Measurements from ENCODE around the gene LRFN2.

Gene LRFN2

DNA sequence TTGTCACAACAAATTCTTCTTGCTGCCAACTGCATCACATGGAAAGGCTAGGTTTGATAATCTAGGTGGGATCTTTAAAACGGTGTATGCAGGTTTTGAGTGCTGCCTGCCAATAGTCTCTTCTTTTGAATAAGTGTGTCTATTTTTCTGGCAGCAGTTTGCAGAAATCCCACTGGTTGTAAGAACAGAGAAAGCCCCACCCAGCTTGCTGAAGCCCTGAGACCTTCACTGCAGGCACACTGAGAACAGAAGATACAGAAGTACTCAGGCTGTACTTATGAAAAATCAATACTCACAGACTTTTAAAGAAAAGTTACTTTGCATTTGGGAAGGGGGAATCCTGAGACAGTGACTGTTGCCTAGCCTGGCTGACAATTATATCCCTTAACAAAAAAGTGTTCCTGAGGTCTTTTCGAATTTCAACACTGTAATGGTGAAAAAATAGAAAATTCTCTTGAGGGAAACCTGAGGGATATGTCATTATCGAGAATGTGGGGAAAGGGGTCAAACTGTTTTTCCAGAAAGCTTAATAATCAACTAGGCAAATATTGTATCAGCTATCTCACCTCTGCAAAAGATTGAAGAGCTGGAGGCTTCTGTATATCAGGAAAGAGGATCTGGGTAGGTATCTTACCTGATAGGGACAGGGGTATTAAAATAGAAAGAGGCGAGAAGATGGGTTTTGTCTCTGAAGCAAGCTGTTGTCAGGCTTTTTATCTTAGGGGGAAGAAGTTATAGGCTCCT is 199.9 kb downstream of the LRFN2 start:
- no peaks in the 10 kb centered on the region for H3K9me2 ChIP-seq (replicated peaks; ENCODE audit: low read depth, low read length)
- H3K4me3 ChIP-seq (ENCODE audit: low read length, poor library complexity, severe bottlenecking): no peak overlapping the region
- peaks cover 40% of the 10 kb centered on the region for H3K4me1 ChIP-seq (ENCODE audit: insufficient read depth, low read length, poor library complexity, severe bottlenecking)
- no peak overlapping the region for H3K4me2 ChIP-seq (ENCODE audit: low read depth, low read length, poor library complexity, severe bottlenecking)
- H3F3A ChIP-seq (ENCODE audit: low read depth): no peaks in the 10 kb centered on the region
- no peaks in the 10 kb centered on the region for H4K20me1 ChIP-seq (ENCODE audit: insufficient read depth, low read length, poor library complexity, severe bottlenecking)
- no peaks in the 10 kb centered on the region for H3K36me3 ChIP-seq (ENCODE audit: insufficient read depth, low read length)
- TF ChIP-seq EZH2phosphoT487 (IDR thresholded peaks at IDR 0.05; ENCODE audit: borderline replicate concordance): no peak
- TF ChIP-seq, protein P1, sequence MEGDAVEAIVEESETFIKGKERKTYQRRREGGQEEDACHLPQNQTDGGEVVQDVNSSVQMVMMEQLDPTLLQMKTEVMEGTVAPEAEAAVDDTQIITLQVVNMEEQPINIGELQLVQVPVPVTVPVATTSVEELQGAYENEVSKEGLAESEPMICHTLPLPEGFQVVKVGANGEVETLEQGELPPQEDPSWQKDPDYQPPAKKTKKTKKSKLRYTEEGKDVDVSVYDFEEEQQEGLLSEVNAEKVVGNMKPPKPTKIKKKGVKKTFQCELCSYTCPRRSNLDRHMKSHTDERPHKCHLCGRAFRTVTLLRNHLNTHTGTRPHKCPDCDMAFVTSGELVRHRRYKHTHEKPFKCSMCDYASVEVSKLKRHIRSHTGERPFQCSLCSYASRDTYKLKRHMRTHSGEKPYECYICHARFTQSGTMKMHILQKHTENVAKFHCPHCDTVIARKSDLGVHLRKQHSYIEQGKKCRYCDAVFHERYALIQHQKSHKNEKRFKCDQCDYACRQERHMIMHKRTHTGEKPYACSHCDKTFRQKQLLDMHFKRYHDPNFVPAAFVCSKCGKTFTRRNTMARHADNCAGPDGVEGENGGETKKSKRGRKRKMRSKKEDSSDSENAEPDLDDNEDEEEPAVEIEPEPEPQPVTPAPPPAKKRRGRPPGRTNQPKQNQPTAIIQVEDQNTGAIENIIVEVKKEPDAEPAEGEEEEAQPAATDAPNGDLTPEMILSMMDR (conservative IDR thresholded peaks at IDR 0.05; ENCODE audit: low read length): no peak
- H3K79me2 ChIP-seq (ENCODE audit: insufficient read depth, low read length): no peaks in the 10 kb centered on the region
- H3K9me3 ChIP-seq (ENCODE audit: insufficient read depth, low read depth, low read length): no peaks in the 10 kb centered on the region
- no peak overlapping the region for H2AFZ ChIP-seq (ENCODE audit: low read length)
- H3K9ac ChIP-seq (ENCODE audit: low read depth, low read length, poor library complexity, severe bottlenecking): no peak overlapping the region
- no peaks in the 10 kb centered on the region for H3K27me3 ChIP-seq (ENCODE audit: insufficient read depth, low read length, poor library complexity, severe bottlenecking)

DNA sequence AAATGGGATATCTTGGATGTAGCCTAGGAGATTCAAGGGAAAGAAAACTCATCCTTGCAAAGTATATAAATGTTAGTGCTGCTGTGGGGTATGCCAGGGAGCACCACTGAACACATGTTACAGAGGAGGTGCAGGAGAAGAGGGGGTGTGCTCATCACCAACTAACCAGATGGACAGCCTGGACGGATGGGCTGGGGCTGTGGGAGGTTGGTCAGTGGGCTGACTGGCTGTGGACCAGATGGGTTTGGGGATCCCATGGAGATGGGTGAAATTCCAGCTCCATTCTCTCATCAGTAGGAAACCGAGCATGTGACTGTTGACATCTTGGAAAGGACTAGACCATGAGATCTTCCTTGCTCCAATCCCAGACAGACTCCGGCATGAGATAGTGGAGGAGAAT is 201.0 kb downstream of the LRFN2 start:
- no peak overlapping the region for H3K9ac ChIP-seq (ENCODE audit: low read depth, low read length, poor library complexity, severe bottlenecking)
- H3K4me1 ChIP-seq (ENCODE audit: insufficient read depth, low read length, poor library complexity, severe bottlenecking): peaks cover 40% of the 10 kb centered on the region
- no peaks in the 10 kb centered on the region for H3K79me2 ChIP-seq (ENCODE audit: insufficient read depth, low read length)
- H3K4me3 ChIP-seq (ENCODE audit: low read length, poor library complexity, severe bottlenecking): no peak overlapping the region
- H3K4me2 ChIP-seq (ENCODE audit: low read depth, low read length, poor library complexity, severe bottlenecking): no peak overlapping the region
- H3K9me3 ChIP-seq (ENCODE audit: insufficient read depth, low read depth, low read length): no peaks in the 10 kb centered on the region
- no peak overlapping the region for H2AFZ ChIP-seq (ENCODE audit: low read length)
- H4K20me1 ChIP-seq (ENCODE audit: insufficient read depth, low read length, poor library complexity, severe bottlenecking): no peaks in the 10 kb centered on the region
- no peaks in the 10 kb centered on the region for H3K36me3 ChIP-seq (ENCODE audit: insufficient read depth, low read length)
- TF ChIP-seq EZH2phosphoT487 (IDR thresholded peaks at IDR 0.05; ENCODE audit: borderline replicate concordance): no peak
- TF ChIP-seq, protein P1 (conservative IDR thresholded peaks at IDR 0.05; ENCODE audit: low read length): no peak
- no peaks in the 10 kb centered on the region for H3K27me3 ChIP-seq (ENCODE audit: insufficient read depth, low read length, poor library complexity, severe bottlenecking)
- H3F3A ChIP-seq (ENCODE audit: low read depth): no peaks in the 10 kb centered on the region
- H3K9me2 ChIP-seq (replicated peaks; ENCODE audit: low read depth, low read length): no peaks in the 10 kb centered on the region

DNA sequence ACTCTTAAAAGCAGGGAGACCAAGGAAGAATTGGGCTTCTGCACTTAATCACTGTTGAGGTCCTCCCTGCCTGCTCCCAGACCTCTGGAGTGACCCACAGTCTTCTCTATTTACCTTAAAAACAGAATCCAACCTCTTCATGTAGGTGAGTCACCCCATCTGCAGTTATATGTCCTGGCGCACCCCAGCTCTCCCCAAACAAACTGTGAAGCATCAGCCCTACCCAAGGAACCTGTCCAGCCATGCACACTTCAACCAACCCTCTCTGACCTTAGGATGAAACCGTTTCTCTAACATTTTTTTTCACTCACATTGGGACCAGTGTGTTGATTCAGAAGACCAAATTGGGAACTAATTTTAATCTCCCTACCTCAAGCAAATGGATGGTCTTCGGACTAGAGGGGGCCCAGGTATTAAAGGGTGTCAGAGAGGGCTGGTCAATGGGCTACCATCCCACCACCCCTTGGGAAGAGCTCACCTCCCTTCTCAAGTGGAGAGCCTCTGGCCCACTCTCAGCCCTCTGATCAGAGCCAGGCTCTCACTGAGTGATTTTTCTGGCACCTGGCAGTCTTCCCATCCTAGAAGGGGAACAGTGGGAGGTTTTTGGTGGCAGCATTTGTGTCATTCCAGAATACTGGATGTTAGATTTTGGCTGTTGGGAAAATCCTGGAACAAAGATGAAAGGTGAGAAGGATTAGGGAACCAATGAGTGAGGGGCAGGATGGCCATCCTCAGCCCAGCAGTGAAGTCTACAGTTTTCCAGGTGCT is 203.6 kb downstream of the LRFN2 start:
- Histone ChIP-seq H3K9me3 (ENCODE audit: insufficient read depth, low read depth, low read length) (no peaks in the 10 kb centered on the region), H2AFZ (ENCODE audit: low read length) (no peak overlapping the region), H3K79me2 (ENCODE audit: insufficient read depth, low read length) (no peaks in the 10 kb centered on the region), H3F3A (ENCODE audit: low read depth) (no peaks in the 10 kb centered on the region), H4K20me1 (ENCODE audit: insufficient read depth, low read length, poor library complexity, severe bottlenecking) (no peaks in the 10 kb centered on the region), H3K9me2 (replicated peaks; ENCODE audit: low read depth, low read length) (no peaks in the 10 kb centered on the region), H3K9ac (ENCODE audit: low read depth, low read length, poor library complexity, severe bottlenecking) (no peak overlapping the region), H3K4me3 (ENCODE audit: low read length, poor library complexity, severe bottlenecking) (no peak overlapping the region), H3K4me1 (ENCODE audit: insufficient read depth, low read length, poor library complexity, severe bottlenecking) (peaks cover 22% of the 10 kb centered on the region), H3K36me3 (ENCODE audit: insufficient read depth, low read length) (no peaks in the 10 kb centered on the region), H3K4me2 (ENCODE audit: low read depth, low read length, poor library complexity, severe bottlenecking) (no peak overlapping the region), H3K27me3 (ENCODE audit: insufficient read depth, low read length, poor library complexity, severe bottlenecking) (no peaks in the 10 kb centered on the region)
- no peak for TF ChIP-seq EZH2phosphoT487 (IDR thresholded peaks at IDR 0.05; ENCODE audit: borderline replicate concordance)
- TF ChIP-seq, protein P1 (conservative IDR thresholded peaks at IDR 0.05; ENCODE audit: low read length): no peak

All from Loucy (cell line).